ENCODE results near the gene TSEN2. TPM values are rescaled to one million over a fixed set of nuclear protein-coding genes. Genes with fewer than 3 reads are reported as not detected.
"Not testable (repeated sequence)": the region's sequence is repeated elsewhere in the genome, so short reads cannot be mapped to it uniquely, and the experiment has no call there.

Gene TSEN2
- polyA plus RNA-seq, 4 donors, result 18.6 to 25.9 (median 21.0) TPM

DNA sequence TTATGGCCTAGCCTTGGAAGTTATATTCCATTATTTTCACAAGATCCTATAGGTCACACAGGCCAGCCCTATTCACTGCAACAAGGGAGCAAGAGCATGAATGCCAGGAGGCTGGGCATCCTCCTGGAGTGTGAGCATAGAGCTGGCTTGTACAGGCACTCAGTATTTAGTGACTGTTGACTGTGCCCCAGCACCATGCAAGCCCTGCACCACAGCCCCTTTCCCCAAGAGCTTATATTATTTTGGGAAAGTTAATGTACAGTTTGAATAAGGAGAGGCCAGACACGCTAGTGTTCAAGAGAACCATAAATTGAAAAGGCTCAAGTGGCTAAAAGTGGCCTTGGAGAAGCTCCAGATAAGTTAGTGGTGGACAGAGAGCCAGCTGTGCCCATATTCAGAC is 32.3 kb upstream of the TSEN2 start:
- DNase-seq (ENCODE audit: low read depth in 4 of 4, low spot score in 3 of 4), result no peak

DNA sequence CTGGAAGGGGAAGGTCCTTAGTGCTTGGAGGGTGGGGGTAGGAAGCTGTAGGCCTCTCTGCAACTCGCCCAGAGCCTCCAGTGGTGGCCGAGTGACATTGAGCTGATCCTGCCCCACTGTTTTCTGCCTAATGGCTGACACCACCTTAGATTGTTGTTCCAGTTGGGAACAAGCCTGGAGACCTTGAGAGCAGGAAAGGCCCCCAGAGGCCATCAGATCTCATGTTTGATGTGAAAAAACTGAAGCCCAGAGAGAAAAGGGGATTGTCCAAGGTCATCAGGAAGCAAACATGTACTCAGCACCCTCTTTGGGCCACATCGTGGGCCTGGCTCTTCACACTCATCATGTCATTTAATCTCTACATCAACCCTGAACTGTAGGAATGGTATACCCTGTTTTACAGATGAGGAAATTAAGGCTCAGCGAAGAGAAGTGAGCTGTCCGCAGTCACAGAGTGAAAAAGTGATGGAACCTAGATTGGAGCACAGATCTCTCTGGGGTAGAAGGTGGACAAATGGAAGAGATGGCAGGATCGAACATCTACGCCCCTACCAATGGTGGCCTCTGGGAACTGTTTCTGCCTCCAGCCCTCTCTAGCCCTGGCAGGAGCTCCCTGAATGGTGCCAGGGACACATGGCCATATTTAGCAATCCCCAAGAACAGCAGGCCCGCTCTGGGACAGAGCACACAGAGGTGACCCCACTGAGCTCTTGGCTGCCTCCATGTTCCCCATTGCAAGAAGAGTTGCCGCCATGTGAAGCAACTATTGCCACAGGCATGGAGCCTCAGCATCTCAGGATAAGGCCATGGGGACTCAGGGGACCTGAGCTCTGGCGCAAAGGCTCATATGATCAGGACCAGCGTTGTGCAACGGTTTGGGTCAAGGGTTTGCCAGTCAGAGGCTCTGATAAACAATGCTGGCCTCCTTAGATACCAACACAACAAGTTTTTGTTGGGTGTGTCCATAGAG is 31.6 kb upstream of the TSEN2 start:
- DNase-seq (ENCODE audit: low read depth in 4 of 4, low spot score in 3 of 4), result no peak

DNA sequence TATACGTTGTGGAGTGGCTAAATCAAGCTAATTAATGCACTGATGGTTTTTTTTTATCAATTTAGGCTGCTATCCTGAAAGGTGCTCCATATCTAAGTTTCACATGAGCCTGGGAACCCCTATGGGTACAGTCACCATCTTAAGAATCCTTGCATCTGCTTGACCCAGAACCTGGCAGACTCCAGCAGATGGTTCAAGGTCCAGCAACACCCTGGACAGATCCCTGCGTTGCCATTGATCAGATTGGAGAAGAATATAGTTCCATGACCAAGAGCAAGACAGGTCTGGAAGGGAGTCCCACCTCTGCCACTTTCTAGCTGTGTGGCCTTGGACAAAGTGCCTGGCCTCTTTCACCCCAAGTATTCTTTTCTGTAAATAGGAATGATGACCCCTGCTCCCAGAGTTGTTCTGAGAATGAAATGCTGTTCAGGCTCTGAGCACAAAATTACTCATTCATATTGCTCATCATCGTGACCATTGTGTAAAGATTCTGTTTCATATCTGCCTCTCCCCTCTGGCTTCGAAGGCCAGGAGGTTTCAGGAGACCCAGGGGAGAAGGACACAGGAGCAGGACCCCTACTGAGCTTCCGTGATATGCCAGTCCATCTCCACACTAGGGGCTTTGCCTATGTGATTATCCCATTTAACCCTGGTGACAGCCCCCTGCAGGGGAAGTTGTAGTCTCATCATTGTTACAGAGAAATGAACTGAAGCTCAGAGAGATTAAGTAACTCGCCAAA is 30.0 kb upstream of the TSEN2 start:
- no peak for DNase-seq (ENCODE audit: low read depth in 4 of 4, low spot score in 3 of 4)

DNA sequence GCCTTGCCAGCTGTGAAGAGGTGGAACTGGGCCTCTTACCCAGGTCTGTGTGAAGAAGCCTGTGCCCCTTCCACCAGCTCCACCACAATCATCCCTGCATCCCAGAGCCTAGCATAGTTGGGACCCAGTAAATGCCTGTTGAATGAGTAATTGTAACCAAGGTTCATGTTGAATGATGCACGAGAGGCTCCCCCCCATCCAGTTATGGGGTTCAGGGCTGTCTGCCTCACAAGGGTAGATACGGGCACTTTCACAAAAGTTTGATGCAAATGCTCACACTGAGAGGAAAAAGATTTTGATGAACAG is 29.5 kb upstream of the TSEN2 start:
- DNase-seq (ENCODE audit: low read depth in 4 of 4, low spot score in 3 of 4), result no peak

DNA sequence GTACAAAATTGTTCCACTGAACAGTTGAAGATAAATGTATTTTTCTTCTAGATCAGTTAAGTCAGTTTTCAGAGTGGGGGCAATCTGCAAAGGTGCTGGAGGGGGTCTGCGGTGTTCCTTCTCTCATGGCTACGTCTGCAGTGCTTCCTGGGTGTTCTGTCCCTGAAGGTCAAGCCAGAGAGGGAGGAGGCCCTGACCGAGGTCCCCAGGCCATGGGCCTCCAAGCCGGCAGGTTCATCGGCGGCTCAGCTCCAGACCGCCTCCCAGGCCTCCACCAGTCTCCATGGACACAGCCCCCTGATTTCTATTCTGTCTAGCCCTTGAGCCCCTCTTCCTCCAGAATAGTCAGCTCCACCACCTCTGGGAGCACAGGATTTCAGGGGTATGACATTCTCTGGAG is 28.5 kb upstream of the TSEN2 start:
- no peak for DNase-seq (ENCODE audit: low read depth in 4 of 4, low spot score in 3 of 4)

DNA sequence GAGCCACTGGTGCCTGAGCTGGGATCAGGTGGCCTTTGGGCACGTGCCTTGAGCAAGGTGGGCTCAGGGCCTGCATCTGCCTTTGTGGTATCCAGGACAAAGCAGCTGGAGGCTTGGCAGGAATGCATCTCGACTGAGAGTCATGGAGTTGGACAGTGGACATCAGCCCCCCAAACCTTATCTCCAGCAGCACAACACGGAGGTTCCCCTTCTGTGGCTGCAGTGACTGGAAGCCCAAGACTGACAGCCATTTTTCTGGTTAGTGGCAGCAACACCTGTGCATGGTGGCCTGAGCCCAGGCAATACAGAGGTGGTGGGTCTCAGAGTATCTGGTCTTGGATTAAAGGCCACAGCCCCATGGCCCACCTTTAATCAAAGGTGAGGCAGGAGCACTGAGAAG is 27.8 kb upstream of the TSEN2 start:
- no peak for DNase-seq (ENCODE audit: low read depth in 4 of 4, low spot score in 3 of 4)

DNA sequence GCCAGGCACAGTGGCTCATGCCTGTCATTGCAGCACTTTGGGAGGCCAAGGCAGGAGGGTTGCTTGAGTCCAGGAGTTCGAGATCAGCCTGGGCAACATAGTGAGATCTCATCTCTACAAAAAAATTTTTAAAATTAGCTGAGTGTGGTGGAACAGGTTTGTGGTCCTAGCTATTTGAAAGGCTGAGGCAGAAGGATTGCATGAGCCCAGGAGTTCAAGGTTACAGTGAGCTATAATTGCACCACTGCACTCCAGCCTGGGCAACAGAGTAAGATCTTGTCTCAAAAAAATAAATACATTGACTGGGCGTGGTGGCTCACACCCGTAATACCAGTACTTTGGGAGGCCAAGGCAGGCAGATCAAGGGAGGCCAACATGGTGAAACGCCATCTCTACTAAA is 26.9 kb upstream of the TSEN2 start:
- DNase-seq (ENCODE audit: low read depth in 4 of 4, low spot score in 3 of 4), result not testable (repeated sequence)

DNA sequence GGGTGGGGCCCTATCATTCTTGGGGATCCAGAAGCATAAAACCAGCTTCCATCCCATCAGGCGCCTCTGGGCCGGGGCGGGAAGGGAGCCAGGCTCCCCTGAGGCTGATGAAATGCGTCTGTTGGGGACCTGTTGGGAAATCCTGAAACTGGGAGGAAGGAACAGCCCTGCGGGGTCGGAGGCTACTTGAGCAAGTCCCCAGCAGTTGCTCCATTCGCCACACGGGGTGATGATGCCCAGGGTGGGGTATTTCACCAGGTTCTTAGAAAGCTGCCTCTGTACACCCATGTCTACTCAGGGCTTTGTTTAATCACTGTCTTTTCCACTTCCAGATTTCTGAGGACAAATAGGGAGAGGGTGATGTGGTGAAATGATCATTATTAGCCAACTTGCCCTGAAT is 25.4 kb upstream of the TSEN2 start:
- DNase-seq (ENCODE audit: low read depth in 4 of 4, low spot score in 3 of 4), result no peak

DNA sequence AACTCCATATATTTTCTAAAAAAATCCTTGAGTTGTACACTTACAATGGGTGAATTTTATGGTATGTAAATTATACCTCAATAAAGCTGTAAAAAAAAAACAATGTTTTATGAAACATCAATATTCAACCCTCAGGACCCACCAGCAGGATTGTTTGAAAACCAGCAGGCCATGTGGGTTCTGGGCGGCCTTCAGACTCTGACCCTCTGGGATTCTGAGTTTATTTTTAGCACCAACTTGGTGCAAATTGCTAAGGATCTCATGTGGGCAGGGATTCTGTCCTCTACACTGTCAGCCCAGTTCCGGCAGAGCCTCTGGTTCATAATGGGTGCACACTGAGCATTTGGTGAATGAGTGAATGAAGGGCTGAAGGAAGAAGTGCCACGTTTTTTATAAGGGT is 24.2 kb upstream of the TSEN2 start:
- DNase-seq (ENCODE audit: low read depth in 4 of 4, low spot score in 3 of 4), result no peak

DNA sequence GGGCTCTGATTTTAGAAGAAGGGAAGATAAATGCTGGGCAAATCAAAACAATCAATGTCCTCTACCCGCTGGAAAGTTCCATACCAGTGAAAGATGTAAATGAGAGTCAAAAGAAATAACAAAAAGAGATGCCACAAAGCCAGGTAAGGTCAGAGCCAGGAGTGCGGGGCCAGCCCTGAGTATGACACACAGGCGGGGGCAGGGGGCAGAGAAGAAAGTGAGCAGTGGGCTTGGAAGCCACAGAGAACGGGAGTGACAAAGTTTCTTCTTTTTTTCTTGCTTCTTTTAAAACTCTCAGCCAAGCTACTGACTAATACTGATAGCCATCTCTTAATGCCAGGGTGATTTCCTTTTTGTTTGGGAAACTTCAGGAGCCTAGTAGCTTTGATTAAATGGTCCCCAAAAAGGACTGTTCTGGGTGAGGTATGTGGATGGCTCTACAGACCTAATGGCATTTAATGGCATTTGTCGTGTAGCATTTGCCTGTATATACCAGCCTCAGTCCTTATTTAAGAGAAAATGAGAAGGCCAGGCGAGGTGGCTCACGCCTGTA is 23.1 kb upstream of the TSEN2 start:
- no peak for DNase-seq (ENCODE audit: low read depth in 4 of 4, low spot score in 3 of 4)

DNA sequence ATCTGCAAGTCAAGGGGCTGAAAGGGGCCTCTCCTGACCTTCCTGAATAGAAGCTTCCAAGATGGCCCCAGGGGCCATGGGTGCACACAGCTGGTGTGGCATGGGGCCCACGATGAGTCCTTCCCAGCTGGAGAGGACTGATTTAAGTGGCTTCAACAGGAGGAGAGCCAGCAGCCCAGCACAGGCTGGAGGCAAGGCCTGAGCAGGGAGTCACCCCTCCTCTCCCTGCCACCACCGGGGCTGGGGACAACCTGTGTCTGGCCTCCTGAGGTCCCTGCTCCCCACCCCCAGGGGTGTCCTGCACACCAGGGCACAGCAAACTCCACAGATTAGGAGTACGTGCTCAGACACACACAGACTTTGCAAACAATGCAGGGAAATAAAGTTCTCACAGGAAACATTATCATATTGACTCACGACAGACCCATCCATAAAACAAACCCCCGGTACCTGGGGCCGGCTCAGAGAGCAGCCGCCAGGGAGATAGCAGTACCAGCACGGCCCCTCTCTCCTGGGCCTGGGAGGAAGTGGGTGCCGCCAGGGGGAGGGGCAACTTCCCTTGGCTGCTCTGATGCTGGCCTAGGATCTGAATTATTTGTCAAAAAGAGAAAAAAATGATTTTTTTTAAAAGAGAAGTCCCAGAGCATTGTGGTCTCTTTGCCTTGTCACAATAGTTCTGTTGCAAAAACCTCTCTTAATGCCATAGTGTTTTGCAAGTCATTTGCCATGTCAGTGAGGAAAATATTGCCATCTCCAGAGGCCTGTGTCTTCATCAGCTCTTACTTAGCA is 21.9 kb upstream of the TSEN2 start:
- DNase-seq (ENCODE audit: low read depth in 4 of 4, low spot score in 3 of 4), result no peak

DNA sequence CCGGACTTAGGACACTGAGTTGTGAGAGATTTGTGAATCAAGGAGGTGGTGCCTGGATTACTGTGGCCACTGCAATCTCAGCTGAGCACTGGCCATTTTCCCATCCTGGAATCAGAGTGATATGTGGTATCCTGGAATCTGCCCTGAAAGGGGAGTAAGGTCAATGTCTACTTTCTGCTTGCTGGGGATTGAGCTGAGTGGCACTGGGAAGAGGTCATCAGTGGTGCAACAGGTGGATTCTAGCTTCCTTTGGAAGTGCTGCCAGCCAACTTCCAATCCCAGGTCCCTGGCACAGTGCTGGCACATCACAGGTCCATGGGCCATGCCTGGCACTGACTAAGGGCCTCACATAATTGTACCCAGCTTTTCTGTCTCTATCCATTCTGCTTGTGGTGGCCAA is 20.6 kb upstream of the TSEN2 start:
- no peak for DNase-seq (ENCODE audit: low read depth in 4 of 4, low spot score in 3 of 4)

DNA sequence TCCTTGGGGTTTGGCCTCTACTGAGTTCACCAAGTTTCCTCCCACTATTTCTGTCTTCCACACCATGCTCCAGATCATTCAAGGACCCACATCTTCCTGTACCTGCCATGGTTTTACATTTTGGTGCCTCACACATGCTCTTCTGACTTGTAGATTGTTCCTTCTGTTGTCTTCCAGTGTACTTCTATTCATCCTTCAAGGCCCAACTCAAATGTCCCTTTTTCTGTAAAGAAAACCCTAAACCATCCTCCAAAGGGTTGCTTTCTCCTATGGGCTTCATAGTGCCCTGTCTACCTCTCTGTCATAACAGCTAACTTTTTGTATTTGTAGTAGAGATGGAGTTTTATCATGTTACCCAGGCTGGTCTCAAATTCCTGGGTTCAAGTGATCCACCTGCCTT is 20.1 kb upstream of the TSEN2 start:
- DNase-seq (ENCODE audit: low read depth in 4 of 4, low spot score in 3 of 4), result no peak

DNA sequence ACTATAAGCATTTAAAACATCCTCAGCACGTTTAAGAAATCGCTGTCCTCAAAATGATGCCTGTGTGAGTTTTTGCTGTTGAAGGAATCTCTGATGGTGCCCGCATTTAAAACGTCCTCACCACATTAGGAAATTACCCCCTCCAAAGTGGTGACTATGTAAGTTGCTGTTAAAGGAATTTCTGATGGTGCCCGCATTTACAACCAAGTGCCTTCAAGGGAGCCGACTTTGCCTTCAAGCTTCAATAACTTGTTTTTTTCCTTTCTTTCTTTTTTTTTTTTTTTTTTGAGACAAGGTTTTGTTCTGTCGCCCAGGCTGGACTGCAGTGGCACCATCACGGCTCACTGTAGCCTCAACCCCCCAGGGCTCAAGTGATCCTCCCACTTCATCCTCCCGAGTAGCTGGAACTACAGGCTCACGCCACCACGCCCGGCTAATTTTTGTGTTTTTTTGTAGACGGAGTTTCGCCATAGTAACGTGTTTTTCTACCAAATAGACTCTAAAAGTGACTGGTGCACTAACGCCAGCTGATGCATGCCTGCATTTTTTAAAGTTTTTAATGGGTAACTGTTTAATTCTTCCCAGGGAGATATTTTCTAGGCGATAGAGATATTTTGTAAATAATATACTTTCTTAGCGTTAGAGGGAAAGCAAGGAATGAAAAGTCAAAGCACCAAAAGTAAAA is 19.0 kb upstream of the TSEN2 start:
- DNase-seq (ENCODE audit: low read depth in 4 of 4, low spot score in 3 of 4), result no peak

DNA sequence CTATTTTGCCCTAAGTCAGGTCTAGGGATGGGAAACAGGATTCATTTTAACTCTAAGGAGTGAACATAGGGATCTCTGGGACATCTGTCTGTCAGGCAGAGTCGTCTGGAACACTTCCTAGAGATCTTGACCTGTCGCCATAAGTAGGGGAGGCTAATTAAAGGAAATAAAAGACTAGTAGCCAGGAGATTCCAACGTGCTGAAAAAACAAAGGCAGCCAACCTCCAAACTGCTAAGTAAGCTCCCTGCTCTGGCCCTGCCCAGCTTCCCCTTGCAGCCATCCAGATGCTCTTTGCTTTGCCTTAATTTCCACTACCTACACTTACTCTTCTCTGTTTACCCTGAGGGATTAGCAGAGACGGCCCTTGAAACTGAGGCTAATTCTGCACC is 18.4 kb upstream of the TSEN2 start:
- no peak for DNase-seq (ENCODE audit: low read depth in 4 of 4, low spot score in 3 of 4)

DNA sequence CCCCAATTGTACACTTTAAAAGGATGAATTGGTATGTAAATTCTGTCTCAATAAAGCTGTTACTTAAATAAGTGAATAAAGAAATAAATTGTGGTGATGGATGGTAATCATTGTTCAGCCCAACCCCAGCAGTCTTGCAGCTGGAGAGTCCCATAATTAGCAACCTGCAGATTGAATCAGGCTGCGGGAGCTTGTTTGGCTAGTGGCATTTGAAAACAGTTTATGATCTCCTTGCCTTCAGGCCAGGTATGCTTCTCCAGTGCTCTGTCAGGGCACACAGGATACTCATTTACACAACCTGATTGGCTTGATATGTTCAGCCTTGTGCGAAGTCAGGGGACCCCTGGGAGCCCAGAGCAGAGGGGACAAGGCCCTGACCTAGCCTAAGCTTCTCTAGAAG is 16.5 kb upstream of the TSEN2 start:
- DNase-seq (ENCODE audit: low read depth in 4 of 4, low spot score in 3 of 4), result no peak

DNA sequence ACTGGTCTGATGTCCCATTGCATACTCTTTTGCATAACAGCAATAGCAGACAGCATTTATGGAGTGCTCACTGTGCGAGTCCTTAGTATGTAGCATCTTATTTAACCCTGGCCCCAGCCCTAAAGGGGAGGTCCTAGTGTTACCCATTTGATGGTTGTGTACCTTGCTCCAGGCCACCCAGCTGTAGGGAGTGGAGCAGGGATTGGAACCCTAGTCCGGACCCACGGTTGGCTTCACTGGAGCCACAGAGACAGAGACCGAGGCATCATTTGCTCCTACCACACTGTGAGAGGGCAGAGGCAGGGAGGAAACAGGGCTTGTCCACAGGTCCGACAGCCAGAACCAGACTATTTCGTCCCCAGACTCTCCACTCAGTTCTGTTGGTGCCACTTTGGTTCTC is 16.0 kb upstream of the TSEN2 start:
- no peak for DNase-seq (ENCODE audit: low read depth in 4 of 4, low spot score in 3 of 4)

DNA sequence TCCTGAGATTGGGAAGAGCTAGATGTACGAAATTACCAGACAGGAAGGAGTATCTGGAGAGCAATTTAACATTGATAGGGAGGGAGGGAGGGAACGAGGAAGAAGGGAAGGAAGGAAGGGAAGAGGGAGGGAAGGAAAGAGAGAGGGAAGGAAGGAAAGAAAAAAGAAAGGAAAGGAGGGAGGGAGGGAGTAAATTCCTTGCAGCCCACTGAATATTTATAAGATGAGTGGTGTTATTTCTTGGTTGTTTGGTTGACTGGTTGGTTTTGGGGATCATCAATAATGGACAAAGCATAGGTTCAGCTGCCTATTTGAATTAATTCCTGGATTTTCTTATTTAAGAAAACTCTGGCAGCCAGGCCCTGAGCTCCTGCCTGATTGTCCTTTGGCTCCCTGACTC is 15.5 kb upstream of the TSEN2 start:
- DNase-seq (ENCODE audit: low read depth in 4 of 4, low spot score in 3 of 4), result no peak

DNA sequence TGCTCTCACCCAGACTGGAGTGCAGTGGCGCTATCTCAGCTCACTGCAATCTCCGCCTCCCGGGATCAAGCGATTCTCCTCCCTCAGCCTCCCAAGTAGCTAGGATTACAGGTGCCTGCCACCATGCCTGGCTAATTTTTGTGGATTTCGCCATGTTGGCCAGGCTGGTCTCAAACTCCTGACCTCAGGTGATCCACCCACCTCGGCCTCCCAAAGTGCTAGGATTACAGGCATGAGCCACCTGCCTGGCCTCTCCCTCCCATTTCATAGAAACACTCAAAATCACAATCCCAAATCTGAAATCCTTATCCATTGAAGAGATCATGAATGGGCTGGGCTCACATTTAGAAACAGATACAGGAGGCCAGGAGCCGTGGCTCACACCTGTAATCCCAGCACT is 15.1 kb upstream of the TSEN2 start:
- DNase-seq (ENCODE audit: low read depth in 4 of 4, low spot score in 3 of 4), result not testable (repeated sequence)

DNA sequence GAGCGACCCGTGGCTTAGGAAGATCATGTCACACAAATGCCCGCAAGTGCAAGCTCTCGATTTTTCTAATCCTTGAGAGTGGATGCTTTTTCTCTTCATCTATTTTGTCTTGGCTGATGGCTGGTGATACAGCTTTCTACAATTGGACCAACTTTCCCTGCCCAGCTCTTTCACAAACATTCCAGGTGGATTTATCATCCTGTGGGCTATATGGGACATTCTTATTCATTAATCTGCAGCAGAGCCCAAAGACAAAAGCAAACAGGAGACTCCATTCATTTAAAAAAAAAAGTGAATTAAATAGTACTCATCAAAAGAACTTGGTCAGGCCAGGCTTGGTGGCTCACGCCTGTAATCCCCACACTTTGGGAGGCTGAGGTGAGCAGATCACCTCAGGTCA is 14.2 kb upstream of the TSEN2 start:
- DNase-seq (ENCODE audit: low read depth in 4 of 4, low spot score in 3 of 4), result no peak

DNA sequence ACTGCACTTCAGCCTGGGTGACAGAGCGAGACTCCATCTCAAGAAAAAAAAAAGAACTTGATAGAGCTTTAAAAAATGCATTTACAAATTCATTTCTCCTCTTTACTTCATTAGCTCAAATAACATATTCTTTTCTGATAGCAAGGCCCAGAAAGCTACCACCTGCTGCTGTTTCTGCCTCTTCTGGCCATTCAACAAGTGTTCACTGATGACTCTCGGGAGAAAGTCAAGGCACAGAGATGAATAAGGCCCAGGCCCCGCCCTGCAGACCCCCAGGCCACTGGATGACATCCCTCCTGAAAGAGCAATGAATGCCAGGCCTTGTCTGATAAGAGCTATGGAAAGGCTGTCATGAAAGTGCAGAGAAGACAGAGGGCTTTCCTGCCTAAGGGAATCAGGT is 13.6 kb upstream of the TSEN2 start:
- no peak for DNase-seq (ENCODE audit: low read depth in 4 of 4, low spot score in 3 of 4)

All from right renal pelvis (tissue), 4 donors.